HepG2 (cell line): ENCODE results near the gene ZNF524. TPM values are rescaled to one million over a fixed set of nuclear protein-coding genes. Genes with fewer than 3 reads are reported as not detected.

Experiments
- CBFB ChIP-seq: sonication (generic); formaldehyde crosslinking; IDR thresholded peaks from 2 replicates; pipeline ENCODE4 v1.4.0; 2020; ENCODE audit warnings: missing genetic modification reagents
- CCAR2 ChIP-seq: fragments of 200-400 bp; formaldehyde crosslinking; optimal IDR thresholded peaks from 2 replicates; pipeline ENCODE3; 2018; ENCODE audit warnings: low read depth, mild to moderate bottlenecking, low read length, moderate library complexity
- CREB1 ChIP-seq, 2 experiments: fragments of 450-650 bp in 1 of 2; IDR thresholded peaks; 2 replicates each; pipeline ENCODE4 v1.6.1; 2016 to 2017; ENCODE audit warnings: control low read depth in 1 of 2, mild to moderate bottlenecking in 1 of 2, missing compliant biosample characterization in 1 of 2, missing genetic modification characterization in 1 of 2
- FOSL2 ChIP-seq: sonication (generic); formaldehyde crosslinking; IDR thresholded peaks from 2 replicates; pipeline ENCODE4 v1.4.0; 2020; ENCODE audit warnings: missing genetic modification reagents
- HOXA7 ChIP-seq: sonication (generic); formaldehyde crosslinking; IDR thresholded peaks from 2 replicates; pipeline ENCODE4 v1.8.1; 2022; ENCODE audit warnings: mild to moderate bottlenecking, missing genetic modification reagents, moderate library complexity
- ISX ChIP-seq: sonication (generic); formaldehyde crosslinking; conservative IDR thresholded peaks from 2 replicates; pipeline ENCODE4 v1.5.0; 2020; ENCODE audit warnings: missing genetic modification reagents
- NCOA5 ChIP-seq: sonication (generic); formaldehyde crosslinking; IDR thresholded peaks from 2 replicates; pipeline ENCODE4 v1.4.0; 2020; ENCODE audit warnings: missing genetic modification reagents
- NFIC ChIP-seq: IDR thresholded peaks from 2 replicates; pipeline ENCODE4 v1.6.1; 2012; ENCODE audit warnings: mild to moderate bottlenecking, low read length, inconsistent platforms
- NFYB ChIP-seq: sonication (generic); formaldehyde crosslinking; IDR thresholded peaks from 2 replicates; pipeline ENCODE4 v1.4.0; 2020; ENCODE audit warnings: missing genetic modification reagents
- PRMT3 ChIP-seq: sonication (generic); formaldehyde crosslinking; IDR thresholded peaks from 2 replicates; pipeline ENCODE4 v1.8.1; 2022; ENCODE audit warnings: low read depth, mild to moderate bottlenecking, moderate library complexity, missing genetic modification reagents, borderline replicate concordance
- SETDB1 ChIP-seq: sonication (generic); formaldehyde crosslinking; IDR thresholded peaks from 2 replicates; pipeline ENCODE4 v1.5.1; 2020; ENCODE audit warnings: missing genetic modification reagents, mild to moderate bottlenecking, borderline replicate concordance
- SMC3 ChIP-seq: IDR thresholded peaks from 2 replicates; pipeline ENCODE4 v1.6.1; 2011; ENCODE audit warnings: low read length, improper control_type of control experiment
- SP5 ChIP-seq: IDR thresholded peaks from 2 replicates; pipeline ENCODE4 v1.6.1; 2016; ENCODE audit warnings: low read depth, borderline replicate concordance
- ZBTB20 ChIP-seq: sonication (generic); formaldehyde crosslinking; IDR thresholded peaks from 2 replicates; pipeline ENCODE4 v1.8.1; 2023; ENCODE audit warnings: missing genetic modification reagents, low read depth, mild to moderate bottlenecking, borderline replicate concordance
- ZC3H4 ChIP-seq: sonication (generic); formaldehyde crosslinking; IDR thresholded peaks from 2 replicates; pipeline ENCODE4 v1.4.0; 2020; ENCODE audit warnings: missing genetic modification reagents, borderline replicate concordance
- ZFP36L1 ChIP-seq: sonication (generic); formaldehyde crosslinking; IDR thresholded peaks from 2 replicates; pipeline ENCODE4 v1.8.0; 2022; ENCODE audit warnings: mild to moderate bottlenecking, missing genetic modification reagents, moderate library complexity
- ZFX ChIP-seq: sonication (generic); formaldehyde crosslinking; IDR thresholded peaks from 2 replicates; pipeline ENCODE4 v1.4.0; 2020; ENCODE audit warnings: mild to moderate bottlenecking, low read depth, missing genetic modification reagents, moderate library complexity
- ZNF446 ChIP-seq: sonication (generic); formaldehyde crosslinking; IDR thresholded peaks from 2 replicates; pipeline ENCODE4 v1.5.0; 2020; ENCODE audit warnings: mild to moderate bottlenecking, missing genetic modification reagents
- ZNF460 ChIP-seq: sonication (generic); formaldehyde crosslinking; IDR thresholded peaks from 2 replicates; pipeline ENCODE4 v1.5.1; 2020; ENCODE audit warnings: missing genetic modification reagents, mild to moderate bottlenecking, borderline replicate concordance
- ZNF468 ChIP-seq: sonication (generic); formaldehyde crosslinking; IDR thresholded peaks from 2 replicates; pipeline ENCODE4 v1.8.0; 2022; ENCODE audit warnings: mild to moderate bottlenecking, moderate library complexity, missing genetic modification reagents
- ZNF564 ChIP-seq: sonication (generic); formaldehyde crosslinking; IDR thresholded peaks from 2 replicates; pipeline ENCODE4 v1.8.1; 2023; ENCODE audit warnings: mild to moderate bottlenecking, missing genetic modification reagents
- ZNF761 ChIP-seq: sonication (generic); formaldehyde crosslinking; conservative IDR thresholded peaks from 2 replicates; pipeline ENCODE4 v1.4.0; 2020; ENCODE audit warnings: mild to moderate bottlenecking, missing genetic modification reagents
- polyA plus RNA-seq, 8 experiments: library from polyadenylated mRNA; depleted of rRNA in 3 of 8; stranded (reverse) in 7 of 8; unstranded in 1 of 8; fragments of >200 nt; fragmentation: Illumina TruSeq in 4 of 8; extraction: Trizol in 4 of 8; gene quantifications; 2 replicates each; pipeline versions ENCODE4 v1.2.1 to v1.2.3, GENCODE V29; 2011 to 2016; ENCODE audit warnings: low read depth in 4 of 8, missing spikeins in 1 of 8, mixed read lengths in 1 of 8; ENCODE audit not compliant: insufficient read depth in 1 of 8
- total RNA-seq, 5 experiments: library from RNA; depleted of rRNA; stranded (reverse); fragments of >200 nt; fragmentation: Illumina TruSeq; extraction: Trizol; gene quantifications; 2 replicates each; pipeline ENCODE4 v1.2.3, GENCODE V29; 2016; ENCODE audit warnings: low read depth in 1 of 5
- TF ChIP-seq, protein P1 (sequence below): IDR thresholded peaks from 2 replicates; pipeline ENCODE4 v1.6.1; 2016; ENCODE audit warnings: low read depth
- TF ChIP-seq, protein P2 (sequence below): sonication (generic); formaldehyde crosslinking; IDR thresholded peaks from 2 replicates; pipeline ENCODE4 v1.5.0; 2020; ENCODE audit warnings: mild to moderate bottlenecking, missing genetic modification reagents, borderline replicate concordance
- TF ChIP-seq, protein P3 (sequence below): sonication (generic); formaldehyde crosslinking; IDR thresholded peaks from 2 replicates; pipeline ENCODE4 v1.8.1; 2023; ENCODE audit warnings: mild to moderate bottlenecking, missing genetic modification reagents, borderline replicate concordance

The ZNF524 gene
- total and polyA plus RNA-seq, 2 of the 13 experiments (the other 11 are each of a cell fraction or from before 2014, with no cell fraction given): 3.2 to 4.6 TPM

DNA sequence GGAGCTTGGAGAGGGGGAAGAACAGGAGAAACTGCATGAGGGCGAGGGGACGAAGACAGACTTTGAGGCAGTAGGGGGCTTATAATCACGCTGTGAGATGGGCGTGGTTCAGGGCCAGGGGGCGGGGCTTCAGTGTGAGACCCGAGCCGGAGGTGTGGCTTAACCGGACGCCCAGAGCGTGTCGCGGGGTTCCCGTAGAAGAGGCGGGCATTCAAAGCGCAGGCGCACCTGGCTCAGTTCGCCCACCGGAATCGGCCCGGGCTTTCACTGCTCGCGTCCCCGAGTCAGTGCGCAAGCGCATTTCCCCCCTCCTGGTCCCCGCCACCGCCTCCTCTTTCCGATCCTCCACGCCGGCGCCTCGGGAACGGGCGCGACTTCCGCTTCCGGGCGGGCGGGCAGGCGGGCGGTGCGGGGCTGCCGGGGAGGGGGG, 5.1 kb downstream of the ZNF524 start (continued):
- no peak for TF ChIP-seq SETDB1 (CRISPR knock-in tag)
- TF ChIP-seq, protein P1, sequence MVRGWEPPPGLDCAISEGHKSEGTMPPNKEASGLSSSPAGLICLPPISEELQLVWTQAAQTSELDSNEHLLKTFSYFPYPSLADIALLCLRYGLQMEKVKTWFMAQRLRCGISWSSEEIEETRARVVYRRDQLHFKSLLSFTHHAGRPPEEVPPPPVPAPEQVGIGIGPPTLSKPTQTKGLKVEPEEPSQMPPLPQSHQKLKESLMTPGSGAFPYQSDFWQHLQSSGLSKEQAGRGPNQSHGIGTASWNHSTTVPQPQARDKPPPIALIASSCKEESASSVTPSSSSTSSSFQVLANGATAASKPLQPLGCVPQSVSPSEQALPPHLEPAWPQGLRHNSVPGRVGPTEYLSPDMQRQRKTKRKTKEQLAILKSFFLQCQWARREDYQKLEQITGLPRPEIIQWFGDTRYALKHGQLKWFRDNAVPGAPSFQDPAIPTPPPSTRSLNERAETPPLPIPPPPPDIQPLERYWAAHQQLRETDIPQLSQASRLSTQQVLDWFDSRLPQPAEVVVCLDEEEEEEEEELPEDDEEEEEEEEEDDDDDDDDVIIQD (CRISPR knock-in tag): 0 out of 2 replicates have a peak, but pooled peaks have one; percentile 41
- TF ChIP-seq NFIC: no peak
- no peak for TF ChIP-seq ZFX (CRISPR knock-in tag)
- TF ChIP-seq CCAR2: no peak
- TF ChIP-seq, protein P2, sequence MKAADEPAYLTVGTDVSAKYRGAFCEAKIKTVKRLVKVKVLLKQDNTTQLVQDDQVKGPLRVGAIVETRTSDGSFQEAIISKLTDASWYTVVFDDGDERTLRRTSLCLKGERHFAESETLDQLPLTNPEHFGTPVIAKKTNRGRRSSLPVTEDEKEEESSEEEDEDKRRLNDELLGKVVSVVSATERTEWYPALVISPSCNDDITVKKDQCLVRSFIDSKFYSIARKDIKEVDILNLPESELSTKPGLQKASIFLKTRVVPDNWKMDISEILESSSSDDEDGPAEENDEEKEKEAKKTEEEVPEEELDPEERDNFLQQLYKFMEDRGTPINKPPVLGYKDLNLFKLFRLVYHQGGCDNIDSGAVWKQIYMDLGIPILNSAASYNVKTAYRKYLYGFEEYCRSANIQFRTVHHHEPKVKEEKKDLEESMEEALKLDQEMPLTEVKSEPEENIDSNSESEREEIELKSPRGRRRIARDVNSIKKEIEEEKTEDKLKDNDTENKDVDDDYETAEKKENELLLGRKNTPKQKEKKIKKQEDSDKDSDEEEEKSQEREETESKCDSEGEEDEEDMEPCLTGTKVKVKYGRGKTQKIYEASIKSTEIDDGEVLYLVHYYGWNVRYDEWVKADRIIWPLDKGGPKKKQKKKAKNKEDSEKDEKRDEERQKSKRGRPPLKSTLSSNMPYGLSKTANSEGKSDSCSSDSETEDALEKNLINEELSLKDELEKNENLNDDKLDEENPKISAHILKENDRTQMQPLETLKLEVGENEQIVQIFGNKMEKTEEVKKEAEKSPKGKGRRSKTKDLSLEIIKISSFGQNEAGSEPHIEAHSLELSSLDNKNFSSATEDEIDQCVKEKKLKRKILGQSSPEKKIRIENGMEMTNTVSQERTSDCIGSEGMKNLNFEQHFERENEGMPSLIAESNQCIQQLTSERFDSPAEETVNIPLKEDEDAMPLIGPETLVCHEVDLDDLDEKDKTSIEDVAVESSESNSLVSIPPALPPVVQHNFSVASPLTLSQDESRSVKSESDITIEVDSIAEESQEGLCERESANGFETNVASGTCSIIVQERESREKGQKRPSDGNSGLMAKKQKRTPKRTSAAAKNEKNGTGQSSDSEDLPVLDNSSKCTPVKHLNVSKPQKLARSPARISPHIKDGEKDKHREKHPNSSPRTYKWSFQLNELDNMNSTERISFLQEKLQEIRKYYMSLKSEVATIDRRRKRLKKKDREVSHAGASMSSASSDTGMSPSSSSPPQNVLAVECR (CRISPR knock-in tag): peak; percentile 37; the same call in 1 of the 2 replicates
- TF ChIP-seq CREB1 (IDR thresholded peaks at IDR 0.05): 0 out of 2 replicates have a peak, but pooled peaks have one; percentile 14
- no peak for TF ChIP-seq CREB1 (CRISPR knock-in tag; IDR thresholded peaks at IDR 0.05)
- no peak for TF ChIP-seq CBFB (CRISPR knock-in tag)
- TF ChIP-seq PRMT3 (CRISPR knock-in tag): no peak
- TF ChIP-seq ZNF761 (CRISPR knock-in tag): no peak
- TF ChIP-seq NFYB (CRISPR knock-in tag): 0 out of 2 replicates have a peak, but pooled peaks have one; percentile 11
- no peak for TF ChIP-seq ZNF468 (CRISPR knock-in tag)
- TF ChIP-seq ZNF564 (CRISPR knock-in tag): no peak
- peak; percentile 6; the same call in 1 of the 2 replicates for TF ChIP-seq FOSL2 (CRISPR knock-in tag)
- no peak for TF ChIP-seq HOXA7 (CRISPR knock-in tag)
- no peak for TF ChIP-seq ZBTB20 (CRISPR knock-in tag)
- TF ChIP-seq ZNF460 (CRISPR knock-in tag): no peak
- TF ChIP-seq ZNF446 (CRISPR knock-in tag): no peak
- TF ChIP-seq ISX (CRISPR knock-in tag): no peak
- no peak for TF ChIP-seq SP5 (CRISPR knock-in tag)
- no peak for TF ChIP-seq SMC3
- TF ChIP-seq ZC3H4 (CRISPR knock-in tag): no peak
- TF ChIP-seq, protein P3, sequence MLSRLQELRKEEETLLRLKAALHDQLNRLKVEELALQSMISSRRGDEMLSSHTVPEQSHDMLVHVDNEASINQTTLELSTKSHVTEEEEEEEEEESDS: no peak
- TF ChIP-seq NCOA5 (CRISPR knock-in tag): no peak
- no peak for TF ChIP-seq ZFP36L1 (CRISPR knock-in tag)
